GM19397 (cell line): ENCODE data around the gene PSTPIP2.

Source experiments
- ATAC-seq: cut with Tn5 transposase; IDR thresholded peaks from one replicate; pipeline ENCODE4 v1.9.1; 2021; ENCODE audit warnings: mild to moderate bottlenecking, moderate library complexity; ENCODE audit not compliant: unreplicated experiment

PSTPIP2 gene

DNA sequence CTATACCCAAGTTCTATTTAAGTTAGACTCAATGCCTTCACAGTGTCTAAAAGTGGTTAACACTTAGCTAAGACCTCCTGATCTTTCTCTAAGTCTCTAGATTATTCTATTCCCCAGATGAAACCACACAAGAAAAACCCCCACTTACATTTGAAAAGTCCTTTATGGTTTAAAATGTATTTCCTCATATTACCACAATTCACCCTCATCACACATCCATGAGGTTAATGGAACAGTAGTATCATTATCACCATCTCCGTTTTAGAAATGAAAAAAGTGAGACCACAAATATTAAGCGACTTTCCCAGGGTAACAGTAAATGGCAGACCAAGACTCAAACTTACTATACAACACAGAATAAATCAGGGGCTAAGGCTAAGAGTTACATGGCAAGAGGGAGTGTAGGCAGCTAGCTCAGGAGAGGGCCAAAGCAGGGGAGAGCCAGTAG, 133.5 kb downstream of the PSTPIP2 start:
- no peak for ATAC-seq

GRCh38 chr18:45935591-45936335, 136.3 kb downstream of the PSTPIP2 start:
- no peak for ATAC-seq
